SU-DHL-6 (cell line): ENCODE results near the gene TMEM198.

Experiments used
- CTCF ChIP-seq: fragments of 200-600 bp; sonication (generic); IDR thresholded peaks from one replicate; pipeline ENCODE4 v1.5.1; 2017; ENCODE audit warnings: antibody characterized with exemption, mild to moderate bottlenecking, low read length, moderate library complexity; ENCODE audit not compliant: insufficient read depth, poor library complexity, severe bottlenecking
- EZH2phosphoT487 ChIP-seq: fragments of 200-600 bp; sonication (generic), shearing (Covaris generic); conservative IDR thresholded peaks from 2 replicates; pipeline ENCODE4 v1.6.1; 2018; ENCODE audit warnings: mild to moderate bottlenecking, antibody characterized with exemption, low read length, moderate library complexity, mixed read lengths

- no peak for TF ChIP-seq CTCF
- no peak for TF ChIP-seq EZH2phosphoT487
Observed at GRCh38 chr2:219536967-219537366, 6.9 kb upstream of the TMEM198 start.
